BJ (cell line): Measurements from ENCODE around the gene AIDA. TPM values are rescaled to one million over a fixed set of nuclear protein-coding genes. Genes with fewer than 3 reads are reported as not detected.

Experiments used
- CTCF ChIA-PET: fragments of 350-600 bp; formaldehyde crosslinking; extraction: SDS; loops from one replicate; lab custom pipeline; 2021; ENCODE audit warnings: antibody characterized with exemption, inconsistent platforms; lab: Yijun Ruan, JAX
- POLR2A ChIA-PET: fragments of 300-600 bp; sonication (Branson Sonifier 250); formaldehyde crosslinking; extraction: SDS; loops from one replicate; lab custom pipeline; 2021; ENCODE audit warnings: antibody characterized with exemption; lab: Charles Lee
- DNase-seq: peaks from one replicate; pipeline ENCODE4 v3.0.0-alpha.2; 2011; ENCODE audit warnings: low read depth
- H3K27me3 ChIP-seq: 2 replicates; pipeline ENCODE4 v1.6.0; 2011; ENCODE audit warnings: low read length; ENCODE audit not compliant: control insufficient read depth, insufficient read depth
- H3K36me3 ChIP-seq: 2 replicates; pipeline ENCODE4 v1.5.1; 2011; ENCODE audit warnings: low read length; ENCODE audit not compliant: control insufficient read depth, insufficient read depth
- H3K4me3 ChIP-seq: 2 replicates; pipeline ENCODE4 v1.5.1; 2011; ENCODE audit warnings: low read depth, mild to moderate bottlenecking, control low read depth, low read length
- CTCF ChIP-seq: IDR thresholded peaks from 2 replicates; pipeline ENCODE4 v1.5.1; 2011; ENCODE audit warnings: low read depth, mild to moderate bottlenecking, control low read depth, inconsistent platforms, low read length, moderate library complexity; ENCODE audit not compliant: insufficient read depth
- polyA minus RNA-seq: library from RNA; depleted of rRNA, polyadenylated mRNA; stranded (reverse); fragments of >200 nt; gene quantifications from 2 replicates; pipeline ENCODE4 v1.2.3, GENCODE V29; 2011; rRNA and poly(A)+ RNA removed
- polyA plus RNA-seq: library from polyadenylated mRNA; depleted of rRNA; stranded (reverse); fragments of >200 nt; gene quantifications from 2 replicates; pipeline ENCODE4 v1.2.3, GENCODE V29; 2011; rRNA removed

The AIDA gene
- polyA plus RNA-seq = 49.8 and 91.9 TPM in 2 replicates
- 41.8 and 48.8 TPM in 2 replicates for polyA minus RNA-seq

- Histone ChIP-seq H3K4me3 (peak within 1 kb of the TSS; percentile 83), H3K27me3 (no peaks in the 10 kb centered on the region), H3K36me3 (0 out of 2 replicates have a peak, but pooled peaks cover 5% of the 10 kb centered on the region)
- POLR2A ChIA-PET = no interaction called here
- TF ChIP-seq CTCF = no peak
- DNase-seq = peak; percentile 17
- CTCF ChIA-PET = interaction anchor here (0.6 to 1.6 kb wide), 3 partner anchors 9 to 247 kb away, joined by 3 to 5 read pairs (median 3); no protein-coding TSS in a partner anchor
Measured at GRCh38 chr1:222712253-222713090, at the start of gene AIDA, which contains the start of gene BROX. Gene AIDA, minus strand, starts transcription at chr1:222712491. Its CDS starts 174 bp downstream, at chr1:222712317. Gene BROX, plus strand, starts transcription at chr1:222712564. Its CDS starts 3,136 bp downstream, at chr1:222715700.

- DNase-seq = no peak
- CTCF ChIA-PET = no interaction called here
- no peak for TF ChIP-seq CTCF
- no peaks in the 10 kb centered on the region for H3K36me3 ChIP-seq
- H3K27me3 ChIP-seq = no peaks in the 10 kb centered on the region; the same call in 1 of the 2 replicates
- POLR2A ChIA-PET = no interaction called here
- no peak overlapping the region for H3K4me3 ChIP-seq
Measured at GRCh38 chr1:222761083-222761482, 48.8 kb upstream of the AIDA start.

GRCh38 chr1:222759451-222760035, 47.3 kb upstream of the AIDA start:
- no peak for TF ChIP-seq CTCF
- Histone ChIP-seq H3K36me3 (no peaks in the 10 kb centered on the region), H3K4me3 (no peak overlapping the region), H3K27me3 (no peaks in the 10 kb centered on the region; the same call in 1 of the 2 replicates)
- no peak for DNase-seq
- ChIA-PET CTCF (no interaction called here), POLR2A (no interaction called here)

- CTCF ChIA-PET = interaction anchor here (1.4 kb wide), 1 partner anchor 11 kb away, joined by 4 read pairs; no protein-coding TSS in a partner anchor
- no peak for TF ChIP-seq CTCF
- H3K4me3 ChIP-seq = no peak overlapping the region
- no peak for DNase-seq
- POLR2A ChIA-PET = no interaction called here
- H3K27me3 ChIP-seq = no peaks in the 10 kb centered on the region; the same call in 1 of the 2 replicates
- no peaks in the 10 kb centered on the region for H3K36me3 ChIP-seq
Measured at GRCh38 chr1:222757646-222758268, 45.5 kb upstream of the AIDA start.
